Measurements from ENCODE around the gene PGLYRP4.
"Not testable (repeated sequence)": the region's sequence is repeated elsewhere in the genome, so short reads cannot be mapped to it uniquely, and the experiment has no call there.

PGLYRP4 gene

GRCh38 chr1:153356392-153357075, 7.9 kb upstream of the PGLYRP4 start:
- no peak for DNase-seq (ENCODE audit: low read depth in 2 of 2)

- DNase-seq (ENCODE audit: low read depth in 2 of 2), result peak; percentile 29 to 32
Observed at GRCh38 chr1:153355445-153356071, 6.9 kb upstream of the PGLYRP4 start.

GRCh38 chr1:153354515-153355193, 6.0 kb upstream of the PGLYRP4 start:
- DNase-seq (ENCODE audit: low read depth in 2 of 2), result no peak

DNA sequence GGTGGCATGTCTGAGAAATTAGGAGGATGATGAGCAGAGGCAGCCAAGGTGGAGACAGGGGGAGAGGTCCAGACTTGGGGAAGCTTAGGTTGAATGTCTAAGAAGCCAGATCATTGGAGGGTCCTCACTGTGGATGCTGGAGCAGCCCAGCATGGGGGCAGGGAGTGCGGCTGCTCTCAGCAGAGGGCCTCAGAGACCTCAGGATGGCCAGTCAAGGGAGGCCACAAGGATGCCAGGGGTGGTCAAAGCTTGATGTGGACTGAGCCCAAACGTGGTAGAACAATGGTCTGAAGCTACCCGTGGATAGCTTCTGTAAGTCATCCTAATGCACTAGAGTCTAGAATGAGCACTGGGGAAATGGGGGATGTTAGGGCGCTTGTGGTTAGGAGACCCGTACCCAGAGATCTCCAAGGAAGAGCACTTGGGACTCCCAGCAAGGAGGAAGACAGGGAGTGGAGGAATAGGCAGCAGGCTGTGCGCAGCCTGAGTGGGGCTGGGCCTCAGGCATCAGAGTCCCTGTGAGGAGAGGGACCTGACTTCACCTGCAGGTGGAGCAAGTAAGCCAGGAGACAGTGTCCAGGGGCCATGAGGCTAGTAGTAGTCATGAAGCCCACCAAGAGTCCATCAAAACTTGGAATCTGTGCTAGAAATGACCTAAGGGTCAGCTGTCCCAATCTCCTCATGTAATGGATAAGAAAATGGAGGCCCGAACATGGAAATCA, 4.7 kb upstream of the PGLYRP4 start:
- no peak for DNase-seq (ENCODE audit: low read depth in 2 of 2)

- peak; percentile 43 to 48 for DNase-seq (ENCODE audit: low read depth in 2 of 2)
Observed at GRCh38 chr1:153352523-153352922, 3.9 kb upstream of the PGLYRP4 start.

- DNase-seq (ENCODE audit: low read depth in 2 of 2), result no peak
Observed at GRCh38 chr1:153350321-153350957, 1.8 kb upstream of the PGLYRP4 start.

DNA sequence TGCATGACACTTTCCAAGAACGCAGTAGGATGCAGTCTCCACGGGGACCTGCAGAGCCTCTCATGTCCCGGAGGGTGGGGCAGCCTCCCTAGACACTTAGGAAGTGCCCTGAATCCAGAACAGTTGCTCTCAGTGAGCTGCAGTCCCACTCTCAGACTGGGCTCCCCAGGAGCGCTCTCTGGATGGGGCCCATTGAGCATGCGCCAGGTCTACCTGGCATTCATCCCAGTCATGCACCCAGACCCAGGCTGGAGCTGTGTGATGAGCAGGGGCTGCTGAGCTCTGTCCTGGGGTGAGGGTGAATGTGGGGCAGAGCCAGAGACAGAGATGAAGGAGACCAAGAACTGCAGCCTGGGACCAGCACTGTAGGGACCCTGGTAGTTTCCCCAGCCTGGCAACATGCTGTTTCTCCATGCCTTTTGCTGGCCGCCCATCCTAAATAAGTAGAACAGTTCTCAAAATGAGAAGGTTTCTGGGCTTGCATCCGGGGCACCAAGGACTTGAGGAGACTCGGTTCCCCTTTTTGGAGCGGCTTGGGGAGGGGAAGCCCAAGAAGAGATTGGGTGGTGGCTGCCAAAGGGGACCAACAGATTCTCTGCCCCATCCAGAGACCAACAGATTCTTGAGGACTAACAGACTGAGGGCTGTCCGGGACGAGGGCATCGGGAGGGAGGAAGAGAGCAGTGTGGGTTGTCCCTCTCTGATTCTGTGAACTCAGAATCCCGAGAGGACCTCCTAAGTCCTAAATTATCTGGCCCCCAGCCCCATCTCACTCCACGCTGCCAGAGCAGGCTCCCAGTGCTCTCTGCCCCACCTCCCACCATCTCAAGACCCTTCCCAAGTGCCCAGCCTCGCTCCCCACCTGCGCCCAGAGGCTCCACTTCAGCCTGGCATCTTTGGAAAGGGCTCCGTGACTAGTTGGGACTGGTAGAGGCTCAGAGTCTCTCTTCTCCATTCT, 1.0 kb upstream of the PGLYRP4 start:
- DNase-seq (ENCODE audit: low read depth in 2 of 2), result no peak

GRCh38 chr1:153347856-153348255, 785 bp downstream of the PGLYRP4 start:
- no peak for DNase-seq (ENCODE audit: low read depth in 2 of 2)

- not testable (repeated sequence) for DNase-seq (ENCODE audit: low read depth in 2 of 2)
Observed at GRCh38 chr1:153347049-153347448, 1.6 kb downstream of the PGLYRP4 start.

DNA sequence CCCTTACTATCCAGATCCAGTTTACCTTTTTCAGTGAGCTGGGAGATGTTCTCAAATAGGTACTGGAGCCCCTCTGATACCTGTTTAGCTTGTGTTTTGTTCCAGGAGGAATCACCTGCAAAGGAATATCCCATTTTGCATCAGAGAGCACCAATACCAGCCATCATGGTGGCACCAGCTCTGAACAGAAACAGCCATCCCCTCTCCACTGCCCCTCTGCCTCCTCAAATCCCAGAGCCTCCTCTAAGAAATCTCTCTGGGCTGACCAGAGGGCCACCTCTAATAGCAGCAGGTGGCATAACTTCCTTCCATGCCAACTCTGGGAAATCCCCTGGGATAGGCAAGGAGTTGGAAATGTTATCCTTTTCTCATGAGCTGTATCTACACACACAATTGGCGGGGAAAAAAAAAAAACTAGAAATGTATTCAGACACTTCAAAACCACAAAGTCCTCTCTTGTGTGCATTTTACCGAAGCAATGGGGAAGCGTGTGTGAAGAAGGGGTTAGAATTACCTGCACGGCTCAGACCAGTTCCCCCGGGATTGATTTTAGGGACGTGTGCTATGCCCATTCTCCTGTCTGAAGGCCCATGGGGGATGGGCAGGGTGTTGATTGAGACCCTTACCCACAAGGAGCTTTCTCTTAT, 2.4 kb downstream of the PGLYRP4 start:
- DNase-seq (ENCODE audit: low read depth in 2 of 2), result no peak

DNA sequence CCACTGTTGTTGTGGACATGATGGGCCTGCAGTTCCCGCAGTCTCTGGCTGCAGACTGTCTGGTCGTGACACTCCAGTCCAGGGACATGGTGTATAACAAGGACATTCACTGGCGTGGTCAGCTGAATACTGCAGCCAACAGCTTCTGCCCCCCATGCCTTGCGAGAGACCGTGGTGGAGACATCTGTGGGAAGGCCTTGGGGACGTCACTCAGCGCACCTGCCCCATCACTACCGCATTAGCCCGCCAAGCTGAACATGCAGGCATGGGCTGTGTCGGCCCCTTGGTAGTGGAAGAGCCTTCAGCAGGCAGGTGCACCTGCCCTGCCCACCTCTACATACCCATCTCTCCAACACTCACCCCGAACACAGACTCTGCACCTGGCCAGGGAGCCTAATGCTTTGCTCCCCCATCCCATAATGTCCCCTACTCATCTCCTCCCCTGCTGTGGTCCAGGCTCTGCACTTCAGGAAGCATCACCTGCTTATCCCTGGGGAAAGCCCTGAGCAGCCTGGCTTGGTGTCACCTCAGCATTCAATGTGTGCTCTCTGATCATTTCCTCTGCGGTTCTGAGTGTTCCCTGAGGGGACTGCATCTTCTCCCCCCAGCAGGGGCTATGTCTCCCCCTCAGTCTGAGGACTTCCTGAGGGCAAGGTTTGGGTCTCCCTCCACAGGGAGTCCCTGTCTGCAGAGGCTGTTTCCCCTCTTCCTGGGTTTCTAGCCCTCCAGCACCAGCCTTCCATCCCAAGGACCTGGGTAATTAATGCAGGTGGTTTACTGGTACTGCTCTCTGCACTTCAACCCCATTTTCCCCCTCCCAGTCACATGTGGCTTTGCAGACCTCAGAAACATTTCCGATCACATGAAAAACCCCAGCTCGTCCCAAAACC, 3.2 kb downstream of the PGLYRP4 start:
- DNase-seq (ENCODE audit: low read depth in 2 of 2), result no peak

DNA sequence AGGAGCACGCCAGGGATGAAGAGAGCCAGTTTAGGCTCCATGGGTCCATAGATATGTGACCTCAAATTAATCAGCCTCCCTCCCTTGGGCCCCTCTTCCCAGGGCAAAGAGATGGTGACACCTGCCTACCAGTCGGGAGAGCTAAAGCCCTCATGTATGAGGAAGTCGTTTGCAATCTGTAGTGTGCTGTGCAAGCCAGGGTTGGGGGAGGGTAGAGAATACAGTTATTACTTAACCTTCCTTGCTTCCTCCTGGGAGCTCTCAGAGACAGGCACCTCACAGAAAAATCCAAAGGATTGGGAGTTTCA, 4.0 kb downstream of the PGLYRP4 start:
- no peak for DNase-seq (ENCODE audit: low read depth in 2 of 2)

- DNase-seq (ENCODE audit: low read depth in 2 of 2), result no peak
Observed at GRCh38 chr1:153343811-153344717, 4.6 kb downstream of the PGLYRP4 start.

DNA sequence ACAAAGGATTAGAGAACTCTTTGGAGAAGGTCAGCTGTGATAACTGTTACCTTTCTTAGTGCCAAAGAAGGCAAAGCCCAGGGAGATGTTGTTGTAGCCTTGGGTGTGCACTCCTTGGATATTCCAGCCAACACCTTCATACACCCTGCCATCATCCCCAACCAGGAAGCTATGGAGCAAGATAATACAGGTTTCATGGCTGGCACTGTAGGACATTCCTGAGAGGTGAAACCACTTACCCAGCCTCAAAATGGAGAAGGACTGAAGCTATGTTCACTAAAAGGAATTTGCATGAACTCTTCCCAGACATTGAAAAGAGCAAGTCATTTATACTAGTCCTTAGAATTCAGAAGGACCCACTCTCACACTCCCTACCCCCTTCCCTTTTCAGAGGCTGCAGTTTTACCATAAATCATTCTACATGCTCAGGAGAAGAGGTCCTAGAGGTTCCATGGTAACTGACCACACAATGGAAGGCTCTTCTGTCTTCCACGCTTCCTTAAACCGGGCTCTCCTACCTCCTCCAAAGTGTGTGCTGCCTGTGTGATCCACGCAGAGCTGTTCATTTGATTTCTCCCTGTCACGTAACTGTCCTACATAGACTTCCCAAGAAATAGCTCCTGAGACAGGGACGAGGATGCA, 5.5 kb downstream of the PGLYRP4 start:
- DNase-seq (ENCODE audit: low read depth in 2 of 2), result no peak

- no peak for DNase-seq (ENCODE audit: low read depth in 2 of 2)
Observed at GRCh38 chr1:153342178-153342577, 6.5 kb downstream of the PGLYRP4 start.

DNA sequence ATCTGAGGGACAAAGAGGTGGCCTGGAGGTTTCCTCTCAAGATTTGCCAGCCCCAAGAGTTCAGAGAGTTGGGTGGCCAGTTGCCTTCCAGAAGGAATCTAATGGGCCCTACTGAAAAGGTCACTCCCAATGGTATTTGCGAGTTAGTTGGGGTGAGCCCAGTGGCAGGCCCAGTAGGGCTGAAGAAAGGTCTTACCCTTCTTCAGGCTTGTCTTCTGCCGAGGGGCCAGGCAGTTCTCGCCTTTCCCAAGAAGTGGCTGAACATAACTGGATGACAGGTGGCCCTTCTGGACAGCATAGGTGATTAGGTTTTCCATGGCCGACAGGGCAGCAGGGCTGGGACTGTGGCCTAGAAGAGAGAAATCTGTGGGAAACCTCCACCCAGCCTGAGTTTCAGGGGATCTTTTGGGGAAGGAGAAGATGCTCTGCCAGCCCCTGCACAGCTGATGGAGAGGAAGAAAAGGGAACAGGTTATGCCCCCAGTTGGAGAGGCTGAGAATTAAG, 7.2 kb downstream of the PGLYRP4 start:
- no peak for DNase-seq (ENCODE audit: low read depth in 2 of 2)

GRCh38 chr1:153340356-153340755, 8.3 kb downstream of the PGLYRP4 start:
- no peak for DNase-seq (ENCODE audit: low read depth in 2 of 2)

- no peak for DNase-seq (ENCODE audit: low read depth in 2 of 2)
Observed at GRCh38 chr1:153339802-153340201, 8.8 kb downstream of the PGLYRP4 start.

All from stimulated activated CD4-positive, alpha-beta T cell treated with anti-CD3 and anti-CD28 coated beads, Interleukin-15, amount 100 ng/mL, for 48 hours (primary cell).